B cell (primary cell): ENCODE measurements around the gene PHACTR1. TPM values are rescaled to one million over a fixed set of nuclear protein-coding genes. Genes with fewer than 3 reads are reported as not detected.

Source experiments
- ATAC-seq: fragments of 200-7000 bp; cut with Tn5 transposase; one replicate; pipeline ENCODE4 v1.10.0; 2021; ENCODE audit warnings: low read depth, mild to moderate bottlenecking, moderate number of reproducible peaks, moderate library complexity
- CTCF ChIA-PET: fragments of 350-600 bp; sonication (Branson Sonifier 250); formaldehyde crosslinking; loops from one replicate; lab custom pipeline; 2021; ENCODE audit warnings: antibody characterized with exemption, inconsistent platforms; lab: Charles Lee
- POLR2A ChIA-PET: fragments of 350-600 bp; sonication (Branson Sonifier 250); formaldehyde crosslinking; loops from one replicate; lab custom pipeline; 2021; ENCODE audit warnings: antibody characterized with exemption; lab: Charles Lee
- DNase-seq: peaks from one replicate; pipeline ENCODE4 v3.0.0; 2013
- H2AFZ ChIP-seq: 2 replicates; pipeline ENCODE4 v1.6.1; 2012; ENCODE audit warnings: mild to moderate bottlenecking, low read depth, low read length; ENCODE audit not compliant: insufficient read depth, poor library complexity, severe bottlenecking
- H3K27ac ChIP-seq, 2 donors: 1 replicate in 1 of 2; 2 replicates in 1 of 2; pipeline ENCODE4 v1.5.1; 2012 to 2013; ENCODE audit warnings: low read length in 2 of 2, mild to moderate bottlenecking in 2 of 2, moderate library complexity in 1 of 2
- H3K27me3 ChIP-seq, 4 experiments: fragments of 200-600 bp in 1 of 4; sonication (generic) in 1 of 4; replicated peaks in 1 of 4; 1 replicate in 2 of 4; 2 replicates in 2 of 4; pipeline versions ENCODE4 v1.6.1 to v1.7.0; 2013 to 2016; ENCODE audit warnings: low read length in 3 of 4, mild to moderate bottlenecking in 2 of 4, mixed read lengths in 1 of 4, moderate library complexity in 1 of 4; ENCODE audit not compliant: insufficient read depth in 4 of 4, control insufficient read depth in 3 of 4; ENCODE audit errors: control extremely low read depth in 1 of 4
- H3K36me3 ChIP-seq, 2 experiments: replicated peaks in 1 of 2; 1 replicate in 1 of 2; 2 replicates in 1 of 2; pipeline versions ENCODE4 v1.6.1 to v1.7.1; 2013; ENCODE audit warnings: low read length in 1 of 2; ENCODE audit not compliant: insufficient read depth in 2 of 2, control insufficient read depth in 1 of 2; ENCODE audit errors: control extremely low read depth in 1 of 2, extremely low read depth in 1 of 2
- H3K4me1 ChIP-seq, 2 donors: fragments of 200-600 bp in 1 of 2; sonication (generic) in 1 of 2; 1 replicate in 1 of 2; 2 replicates in 1 of 2; pipeline versions ENCODE4 v1.5.1 to v1.6.1; 2013 to 2017; ENCODE audit warnings: low read length in 2 of 2; ENCODE audit not compliant: control insufficient read depth in 2 of 2, insufficient read depth in 2 of 2
- H3K4me2 ChIP-seq: replicated peaks from 2 replicates; pipeline ENCODE3; 2012; ENCODE audit warnings: mild to moderate bottlenecking, low read depth, low read length; ENCODE audit not compliant: poor library complexity, severe bottlenecking
- H3K4me3 ChIP-seq, 5 experiments: fragments of 200-600 bp in 1 of 5; sonication (generic) in 1 of 5; 1 replicate in 3 of 5; 2 replicates in 2 of 5; pipeline versions ENCODE4 v1.5.1 to v1.7.0; 2011 to 2016; ENCODE audit warnings: low read length in 4 of 5, mild to moderate bottlenecking in 4 of 5, low read depth in 2 of 5, control low read depth in 1 of 5, moderate library complexity in 1 of 5; ENCODE audit not compliant: insufficient read depth in 1 of 5; ENCODE audit errors: control extremely low read depth in 1 of 5, extremely low read depth in 1 of 5
- H3K79me2 ChIP-seq: fragments of 200-600 bp; sonication (generic); one replicate; pipeline ENCODE4 v1.6.0; 2016; ENCODE audit warnings: low read length; ENCODE audit not compliant: control insufficient read depth, insufficient read depth
- H3K9ac ChIP-seq: fragments of 200-600 bp; sonication (generic); 2 replicates; pipeline ENCODE4 v1.6.1; 2017; ENCODE audit warnings: mild to moderate bottlenecking, low read length, moderate library complexity
- H3K9me3 ChIP-seq, 3 donors: one replicate each; pipeline versions ENCODE4 v1.6.1 to v1.7.1; 2013; ENCODE audit warnings: low read length in 2 of 3; ENCODE audit not compliant: control insufficient read depth in 2 of 3, insufficient read depth in 1 of 3; ENCODE audit errors: control extremely low read depth in 1 of 3
- H4K20me1 ChIP-seq: 2 replicates; pipeline ENCODE4 v1.6.0; 2012; ENCODE audit warnings: mild to moderate bottlenecking, low read length; ENCODE audit not compliant: insufficient read depth, control insufficient read depth, poor library complexity, severe bottlenecking
- H3K27ac Mint-ChIP-seq: one replicate; pipeline ENCODE4 v1.8.0; 2021; ENCODE audit warnings: mixed read lengths
- H3K27me3 Mint-ChIP-seq: one replicate; pipeline ENCODE4 v1.8.0; 2021; ENCODE audit warnings: mixed read lengths
- H3K4me1 Mint-ChIP-seq: one replicate; pipeline ENCODE4 v1.8.0; 2021; ENCODE audit warnings: mixed read lengths
- H3K4me3 Mint-ChIP-seq: one replicate; pipeline ENCODE4 v1.8.0; 2021; ENCODE audit warnings: mixed read lengths
- H3K9me3 Mint-ChIP-seq: one replicate; pipeline ENCODE4 v1.8.0; 2022; ENCODE audit warnings: mixed read lengths; ENCODE audit not compliant: insufficient read depth
- CTCF ChIP-seq: fragments of 200-600 bp; IDR thresholded peaks from one replicate; pipeline ENCODE4 v1.8.0; 2022; ENCODE audit warnings: antibody characterized with exemption, mild to moderate bottlenecking
- EZH2 ChIP-seq: IDR thresholded peaks from 2 replicates; pipeline ENCODE4 v1.6.1; 2012; ENCODE audit warnings: borderline replicate concordance, low read depth, mild to moderate bottlenecking, moderate library complexity, low read length; ENCODE audit not compliant: insufficient read depth, poor library complexity, severe bottlenecking
- WGBS: methylation state at CpG from one replicate; pipeline ENCODE4 v1.1.5; 2013; ENCODE audit warnings: missing lambda C conversion rate; ENCODE audit not compliant: insufficient coverage; 5-methylcytosine and 5-hydroxymethylcytosine counted together
- intact Hi-C: fragments of 100-400 bp; cut with micrococcal nuclease; formaldehyde crosslinking; loops from one replicate; pipeline ENCODE4 v1.10.0; 2022
- polyA plus RNA-seq: library from polyadenylated mRNA; depleted of rRNA; stranded (reverse); fragments of >200 nt; gene quantifications from 2 replicates; pipeline ENCODE4 v1.2.3, GENCODE V29; 2012
- total RNA-seq, 2 donors: library from RNA; stranded (reverse); fragments of 120-200 nt in 1 of 2; gene quantifications; 1 replicate in 1 of 2; 2 replicates in 1 of 2; pipeline versions ENCODE4 v1.2.3 to v1.2.4, GENCODE V29; 2013 to 2022

Gene PHACTR1
- total and polyA plus RNA-seq, 2 donors (not counting 1 experiment from before 2014, with no cell fraction given), result 30.2 to 129 TPM

- H3K9ac ChIP-seq, result no peak overlapping the region
- ChIA-PET CTCF (no interaction called here), POLR2A (no interaction called here)
- no peaks in the 10 kb centered on the region for H3K9me3 Mint-ChIP-seq
- H3K36me3 ChIP-seq, result no peaks in the 10 kb centered on the region
- no peak overlapping the region for H3K4me3 Mint-ChIP-seq
- H3K4me1 ChIP-seq, result no peaks in the 10 kb centered on the region
- intact Hi-C loops, result no loop called here
- no peaks in the 10 kb centered on the region for H3K79me2 ChIP-seq
- DNase-seq (no peak), ATAC-seq (no peak)
- H4K20me1 ChIP-seq, result no peaks in the 10 kb centered on the region
- H3K27ac Mint-ChIP-seq, result no peak overlapping the region
- H3K9me3 ChIP-seq, result no peaks in the 10 kb centered on the region
- H3K4me3 ChIP-seq, result no peak overlapping the region
- no peaks in the 10 kb centered on the region for H3K4me1 Mint-ChIP-seq
- TF ChIP-seq EZH2, result no peak
- no peak for TF ChIP-seq CTCF
- WGBS, result 97% methylated on average over 3 of the region's 5 CpGs
- no peak overlapping the region for H2AFZ ChIP-seq
- H3K27me3 Mint-ChIP-seq, result peaks cover 17% of the 10 kb centered on the region
- no peak overlapping the region for H3K4me2 ChIP-seq
- no peak overlapping the region for H3K27ac ChIP-seq
- H3K27me3 ChIP-seq, result no peaks in the 10 kb centered on the region
Observed at GRCh38 chr6:12785301-12785700, 68.7 kb downstream of the PHACTR1 start.

- Histone ChIP-seq H3K9me3 (no peaks in the 10 kb centered on the region), H3K36me3 (no peaks in the 10 kb centered on the region), H3K27ac (no peak overlapping the region), H4K20me1 (no peaks in the 10 kb centered on the region), H3K4me2 (no peak overlapping the region), H2AFZ (no peak overlapping the region), H3K27me3 (no peaks in the 10 kb centered on the region), H3K79me2 (no peaks in the 10 kb centered on the region), H3K4me1 (no peaks in the 10 kb centered on the region), H3K9ac (no peak overlapping the region), H3K4me3 (no peak overlapping the region)
- DNase-seq (no peak), ATAC-seq (no peak)
- CTCF ChIA-PET, result no interaction called here
- Mint-ChIP-seq H3K4me1 (no peaks in the 10 kb centered on the region), H3K9me3 (no peaks in the 10 kb centered on the region), H3K27me3 (peaks cover 17% of the 10 kb centered on the region), H3K27ac (no peak overlapping the region), H3K4me3 (no peak overlapping the region)
- WGBS, result no CpG with 5 or more reads among the region's 4 CpGs
- intact Hi-C loops, result no loop called here
- POLR2A ChIA-PET, result no interaction called here
- TF ChIP-seq CTCF (no peak), EZH2 (no peak)
Observed at GRCh38 chr6:12785921-12786320, 69.4 kb downstream of the PHACTR1 start.
